Measurements from ENCODE around the gene ZMYND8. TPM values are rescaled to one million over a fixed set of nuclear protein-coding genes. Genes with fewer than 3 reads are reported as not detected.

The ZMYND8 gene
- total RNA-seq, 1 donor from 2014 or later, result 18.6 TPM

DNA sequence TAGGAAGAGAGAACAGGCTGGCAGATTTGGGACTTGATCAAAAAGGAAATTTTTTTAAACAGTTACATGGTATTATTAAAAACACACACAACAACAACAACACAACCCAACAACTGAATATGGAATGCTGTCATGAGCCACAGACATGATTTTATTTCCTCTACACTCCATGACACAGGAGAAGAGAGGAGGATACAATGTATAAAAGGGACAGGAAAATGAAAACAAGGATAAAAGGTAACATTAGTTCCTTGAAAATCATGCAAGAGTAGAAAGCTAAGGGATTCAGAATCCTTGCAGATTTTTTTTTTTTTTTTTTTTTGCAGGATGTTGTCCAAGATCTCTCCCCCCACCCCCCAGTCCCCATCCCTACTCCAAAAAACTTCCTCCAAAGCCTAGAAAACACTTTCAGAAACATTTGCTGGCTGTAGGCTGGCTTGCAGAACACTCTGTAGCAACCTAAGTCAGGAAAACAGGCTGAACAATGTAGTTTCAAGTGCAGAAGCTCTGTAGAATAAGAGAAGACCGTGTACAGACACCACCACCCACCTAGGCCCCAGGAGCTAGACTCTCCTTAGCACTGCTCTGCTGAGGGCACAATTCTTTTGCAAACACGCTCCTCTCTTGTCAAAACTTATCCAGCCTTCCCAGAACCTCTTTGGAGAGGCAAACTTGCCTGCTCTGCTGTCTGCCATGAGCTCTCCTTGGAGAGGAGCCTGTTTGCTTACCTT, 845 bp downstream of the ZMYND8 start:
- TF ChIP-seq, protein P1, sequence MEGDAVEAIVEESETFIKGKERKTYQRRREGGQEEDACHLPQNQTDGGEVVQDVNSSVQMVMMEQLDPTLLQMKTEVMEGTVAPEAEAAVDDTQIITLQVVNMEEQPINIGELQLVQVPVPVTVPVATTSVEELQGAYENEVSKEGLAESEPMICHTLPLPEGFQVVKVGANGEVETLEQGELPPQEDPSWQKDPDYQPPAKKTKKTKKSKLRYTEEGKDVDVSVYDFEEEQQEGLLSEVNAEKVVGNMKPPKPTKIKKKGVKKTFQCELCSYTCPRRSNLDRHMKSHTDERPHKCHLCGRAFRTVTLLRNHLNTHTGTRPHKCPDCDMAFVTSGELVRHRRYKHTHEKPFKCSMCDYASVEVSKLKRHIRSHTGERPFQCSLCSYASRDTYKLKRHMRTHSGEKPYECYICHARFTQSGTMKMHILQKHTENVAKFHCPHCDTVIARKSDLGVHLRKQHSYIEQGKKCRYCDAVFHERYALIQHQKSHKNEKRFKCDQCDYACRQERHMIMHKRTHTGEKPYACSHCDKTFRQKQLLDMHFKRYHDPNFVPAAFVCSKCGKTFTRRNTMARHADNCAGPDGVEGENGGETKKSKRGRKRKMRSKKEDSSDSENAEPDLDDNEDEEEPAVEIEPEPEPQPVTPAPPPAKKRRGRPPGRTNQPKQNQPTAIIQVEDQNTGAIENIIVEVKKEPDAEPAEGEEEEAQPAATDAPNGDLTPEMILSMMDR (conservative IDR thresholded peaks at IDR 0.05; ENCODE audit: low read depth, low read length), result no peak
- DNase-seq (ENCODE audit: low read depth), result no peak
- H3K4me3 ChIP-seq (ENCODE audit: low read depth, low read length), result peak overlapping the region; percentile 56

DNA sequence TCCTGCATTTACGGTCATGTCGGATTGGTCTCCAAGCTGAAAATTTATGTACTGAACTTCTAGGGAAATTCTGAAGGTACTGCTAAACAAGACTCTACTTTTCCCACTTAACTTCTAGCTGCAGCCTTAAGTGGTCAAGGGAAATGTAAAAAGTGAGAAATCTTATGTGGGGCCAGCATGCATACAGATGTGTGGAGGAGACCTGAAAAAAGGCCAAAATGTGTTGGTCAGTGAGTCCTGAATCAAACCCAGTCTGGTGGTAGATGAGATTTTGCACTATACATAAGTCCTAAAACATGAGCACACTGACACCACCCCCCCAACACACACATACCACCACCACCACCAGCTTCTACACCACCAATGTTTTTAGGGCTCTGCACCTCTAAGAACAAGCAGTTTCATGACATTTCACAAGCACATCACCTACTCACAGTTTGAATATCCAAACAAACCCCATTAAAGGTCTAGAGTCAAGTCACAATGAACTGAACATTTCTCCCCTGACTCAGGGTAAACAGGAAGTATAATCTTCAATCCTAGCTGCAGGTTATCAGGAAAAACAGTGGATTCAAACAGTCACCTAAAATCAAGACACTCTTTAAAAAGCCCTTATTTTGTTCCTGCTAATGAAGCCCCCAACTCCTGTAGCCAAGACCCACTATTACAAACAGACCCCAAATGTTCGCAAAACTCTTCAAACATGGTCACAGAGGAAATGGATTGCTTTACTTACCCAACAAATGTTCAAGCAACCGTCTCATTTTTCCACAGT, 1.6 kb downstream of the ZMYND8 start:
- DNase-seq (ENCODE audit: low read depth), result no peak
- peak overlapping the region; percentile 56 for H3K4me3 ChIP-seq (ENCODE audit: low read depth, low read length)
- TF ChIP-seq, protein P1 (conservative IDR thresholded peaks at IDR 0.05; ENCODE audit: low read depth, low read length), result no peak

DNA sequence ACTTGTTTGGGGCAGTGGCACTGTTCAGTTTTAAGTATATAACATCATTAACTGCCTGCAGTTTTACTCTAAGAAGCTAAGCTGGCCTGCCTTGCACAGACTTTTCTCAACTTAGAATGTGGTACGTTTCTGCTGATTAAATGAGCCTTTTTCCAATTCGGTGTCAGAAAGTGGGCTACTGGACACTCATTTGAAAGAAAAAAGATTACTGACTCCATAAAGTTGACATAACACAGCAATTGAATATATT, 2.1 kb downstream of the ZMYND8 start:
- TF ChIP-seq, protein P1 (conservative IDR thresholded peaks at IDR 0.05; ENCODE audit: low read depth, low read length), result no peak
- DNase-seq (ENCODE audit: low read depth), result no peak
- peak overlapping the region; percentile 56 for H3K4me3 ChIP-seq (ENCODE audit: low read depth, low read length)

DNA sequence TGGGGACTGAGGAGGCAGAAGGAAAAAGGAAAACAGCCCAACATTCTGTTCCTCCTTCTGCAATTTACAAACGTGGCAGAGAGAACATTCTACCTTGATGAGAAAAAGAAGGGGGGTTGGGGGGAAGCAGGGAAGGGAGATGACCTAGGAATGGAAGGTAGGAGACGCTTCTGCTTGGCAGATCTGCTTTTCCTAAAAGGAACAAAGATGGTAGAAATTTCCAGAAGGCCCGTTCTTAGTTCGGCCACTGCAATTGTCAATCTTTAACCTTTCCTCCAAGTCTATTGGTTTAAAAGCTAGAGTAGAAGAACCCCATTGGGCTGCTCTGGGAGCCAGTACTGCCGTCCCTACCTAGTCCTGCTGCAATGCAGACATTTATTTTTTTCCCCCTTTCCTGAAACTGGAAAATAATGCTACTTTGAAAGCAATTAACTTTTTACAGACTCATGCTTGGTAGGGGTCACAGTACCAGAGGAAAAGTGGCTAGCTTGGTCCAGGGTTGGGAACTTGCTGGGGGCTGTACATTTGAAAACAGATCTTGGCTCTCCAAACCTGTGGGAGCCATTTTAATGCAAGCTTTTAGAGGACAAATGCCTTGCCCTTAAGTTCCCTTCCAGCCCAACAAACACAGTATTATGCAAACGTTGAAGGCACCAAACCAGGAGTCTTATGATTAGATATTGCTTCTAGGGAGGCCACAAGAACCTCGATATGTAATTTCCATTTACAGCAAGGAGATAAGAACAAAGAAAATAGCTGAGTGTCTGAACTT, 2.6 kb downstream of the ZMYND8 start:
- DNase-seq (ENCODE audit: low read depth), result no peak
- peak overlapping the region; percentile 56 for H3K4me3 ChIP-seq (ENCODE audit: low read depth, low read length)
- TF ChIP-seq, protein P1 (conservative IDR thresholded peaks at IDR 0.05; ENCODE audit: low read depth, low read length), result no peak

DNA sequence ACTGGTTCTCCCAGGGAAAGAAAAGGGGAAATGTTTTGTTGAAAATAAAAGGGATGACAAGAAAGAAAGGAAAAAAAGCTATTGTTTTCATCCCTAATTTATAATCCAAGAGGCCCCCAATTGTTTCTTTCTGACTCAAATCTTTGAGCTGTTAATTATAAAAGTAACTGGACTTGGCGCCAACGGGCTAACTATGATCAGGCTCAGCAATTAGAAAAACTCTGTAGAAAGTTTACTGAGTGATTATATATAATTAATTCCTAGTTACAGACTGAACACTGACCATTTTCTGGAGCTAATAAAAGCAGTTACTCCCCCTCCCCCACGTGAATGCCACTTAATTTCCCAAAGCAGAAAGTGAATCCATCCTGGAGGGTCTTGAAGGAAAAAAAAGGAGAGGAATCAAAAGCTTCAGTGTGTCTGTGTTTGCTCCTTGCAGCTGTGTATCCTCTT, 3.2 kb downstream of the ZMYND8 start:
- TF ChIP-seq, protein P1 (conservative IDR thresholded peaks at IDR 0.05; ENCODE audit: low read depth, low read length), result no peak
- peak overlapping the region; percentile 56 for H3K4me3 ChIP-seq (ENCODE audit: low read depth, low read length)
- no peak for DNase-seq (ENCODE audit: low read depth)

DNA sequence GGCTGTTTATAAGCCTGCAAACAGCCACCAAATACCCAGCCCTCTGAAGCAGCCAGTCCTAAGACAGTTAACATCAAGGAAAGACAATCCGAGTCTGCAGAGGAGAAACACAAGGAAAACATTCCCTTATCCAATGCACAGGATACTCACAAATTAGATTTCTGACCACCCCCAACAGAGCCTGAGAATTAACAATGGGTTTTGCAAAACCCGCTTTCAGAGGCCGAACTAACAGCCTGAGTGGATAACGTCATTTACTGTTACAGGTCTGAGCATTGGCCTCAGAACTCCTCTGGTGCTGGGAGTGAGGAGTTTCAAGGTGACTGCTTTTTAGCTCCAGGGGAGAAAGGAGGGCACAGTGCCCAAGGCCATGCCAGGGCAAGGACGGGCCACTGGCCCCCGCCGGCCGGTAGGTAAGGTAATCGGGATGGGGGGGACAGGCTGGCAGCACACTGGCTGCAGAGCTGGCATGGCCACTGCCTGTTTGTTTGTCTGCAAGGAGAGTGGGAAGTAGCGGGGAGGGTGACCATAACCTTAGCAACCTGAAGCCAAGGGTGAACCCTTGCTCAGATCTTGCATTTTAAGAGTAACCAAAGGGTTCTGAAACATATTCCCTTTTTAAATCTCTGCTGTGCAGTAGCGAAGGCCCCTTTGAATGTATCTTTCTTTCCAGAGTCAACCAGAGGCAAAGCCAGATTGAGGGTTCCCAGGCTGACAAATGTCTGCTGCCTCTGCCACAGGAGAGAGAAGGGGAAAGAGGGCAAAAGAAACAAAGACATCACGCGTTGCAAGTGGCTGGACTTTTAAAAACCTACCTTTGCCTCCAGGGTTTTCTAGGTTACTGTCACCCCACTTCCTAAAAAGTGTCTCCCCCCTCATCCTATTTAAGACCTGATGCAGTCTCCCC, 3.9 kb downstream of the ZMYND8 start:
- peak overlapping the region; percentile 56 for H3K4me3 ChIP-seq (ENCODE audit: low read depth, low read length)
- DNase-seq (ENCODE audit: low read depth), result no peak

More for the DNA sequence above, 3.9 kb downstream of the ZMYND8 start:
- TF ChIP-seq, protein P1 (conservative IDR thresholded peaks at IDR 0.05; ENCODE audit: low read depth, low read length), result no peak

All from epithelial cell of proximal tubule (primary cell).